Measurements from ENCODE around the gene ISCA2.
"Not testable (repeated sequence)": the region's sequence is repeated elsewhere in the genome, so short reads cannot be mapped to it uniquely, and the experiment has no call there.

DNA sequence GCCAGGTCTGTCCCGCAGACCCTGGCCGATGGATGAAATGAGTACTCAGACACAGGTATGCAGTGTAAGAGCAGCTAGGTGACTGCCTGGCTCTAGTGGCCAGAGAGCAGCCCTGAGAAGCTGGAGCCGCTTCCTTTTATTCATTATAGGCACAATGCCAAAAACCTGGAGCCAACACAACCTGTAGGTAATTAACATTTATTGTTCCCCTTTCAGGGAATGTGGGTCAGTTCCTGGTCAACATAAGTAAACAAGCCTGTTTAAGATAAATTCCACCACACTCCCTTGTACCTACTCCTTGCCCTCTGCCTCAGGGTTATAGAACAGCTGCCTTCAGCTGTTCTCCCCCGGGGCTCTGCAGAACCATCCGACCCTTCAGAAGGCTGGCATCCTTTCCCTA is 39.2 kb upstream of the ISCA2 start:
- TF ChIP-seq EZH2 (IDR thresholded peaks at IDR 0.05); POLR2AphosphoS5 (IDR thresholded peaks at IDR 0.05; ENCODE audit: borderline replicate concordance, low read depth, low read length); FOXP2 (optimal IDR thresholded peaks at IDR 0.05; ENCODE audit: control extremely low read depth, extremely low read length, insufficient read depth): not testable (repeated sequence)
